AG04449 (cell line): ENCODE measurements around the gene FGD5.

Source experiments
- CTCF ChIA-PET: fragments of 350-600 bp; formaldehyde crosslinking; extraction: SDS; loops from one replicate; lab custom pipeline; 2021; ENCODE audit warnings: antibody characterized with exemption; lab: Yijun Ruan, JAX
- POLR2A ChIA-PET: fragments of 400-600, 350-600 bp; formaldehyde crosslinking; extraction: SDS; loops from one replicate; lab custom pipeline; 2020; ENCODE audit warnings: antibody characterized with exemption, inconsistent platforms; lab: Yijun Ruan, JAX
- DNase-seq: peaks from one replicate; pipeline ENCODE4 v3.0.0-alpha.2; 2010; ENCODE audit warnings: low read depth, low spot score
- H3K4me3 ChIP-seq: 2 replicates; pipeline ENCODE4 v1.5.1; 2011; ENCODE audit warnings: low read depth, mild to moderate bottlenecking, control low read depth, low read length
- TF ChIP-seq, protein P1 (sequence below): IDR thresholded peaks from one replicate; pipeline ENCODE4 v1.5.1; 2011; ENCODE audit warnings: mild to moderate bottlenecking, moderate library complexity, low read length, control low read depth, inconsistent platforms; ENCODE audit not compliant: insufficient read depth; ENCODE audit errors: missing control alignments

The FGD5 gene

GRCh38 chr3:14976317-14976716, 157.6 kb downstream of the FGD5 start:
- ChIA-PET CTCF (interaction anchor here (1.5 kb wide), 1 partner anchor 10 kb away, joined by 4 read pairs; no protein-coding TSS in a partner anchor), POLR2A (no interaction called here)
- TF ChIP-seq, protein P1, sequence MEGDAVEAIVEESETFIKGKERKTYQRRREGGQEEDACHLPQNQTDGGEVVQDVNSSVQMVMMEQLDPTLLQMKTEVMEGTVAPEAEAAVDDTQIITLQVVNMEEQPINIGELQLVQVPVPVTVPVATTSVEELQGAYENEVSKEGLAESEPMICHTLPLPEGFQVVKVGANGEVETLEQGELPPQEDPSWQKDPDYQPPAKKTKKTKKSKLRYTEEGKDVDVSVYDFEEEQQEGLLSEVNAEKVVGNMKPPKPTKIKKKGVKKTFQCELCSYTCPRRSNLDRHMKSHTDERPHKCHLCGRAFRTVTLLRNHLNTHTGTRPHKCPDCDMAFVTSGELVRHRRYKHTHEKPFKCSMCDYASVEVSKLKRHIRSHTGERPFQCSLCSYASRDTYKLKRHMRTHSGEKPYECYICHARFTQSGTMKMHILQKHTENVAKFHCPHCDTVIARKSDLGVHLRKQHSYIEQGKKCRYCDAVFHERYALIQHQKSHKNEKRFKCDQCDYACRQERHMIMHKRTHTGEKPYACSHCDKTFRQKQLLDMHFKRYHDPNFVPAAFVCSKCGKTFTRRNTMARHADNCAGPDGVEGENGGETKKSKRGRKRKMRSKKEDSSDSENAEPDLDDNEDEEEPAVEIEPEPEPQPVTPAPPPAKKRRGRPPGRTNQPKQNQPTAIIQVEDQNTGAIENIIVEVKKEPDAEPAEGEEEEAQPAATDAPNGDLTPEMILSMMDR = no peak
- no peak overlapping the region for H3K4me3 ChIP-seq
- no peak for DNase-seq

GRCh38 chr3:14980689-14981088, 161.9 kb downstream of the FGD5 start:
- ChIA-PET CTCF (no interaction called here), POLR2A (interaction anchor here (0.7 kb wide), 1 partner anchor 14 kb away, joined by 3 read pairs; no protein-coding TSS in a partner anchor)
- TF ChIP-seq, protein P1 = no peak
- DNase-seq = no peak
- no peak overlapping the region for H3K4me3 ChIP-seq
